Measurements from ENCODE around the gene PTPRG.

The PTPRG gene

GRCh38 chr3:62203561-62203960 lies 642.2 kb downstream of the PTPRG start:
- no peak for DNase-seq (ENCODE audit: extremely low read depth, low read depth)
- no peak overlapping the region for H3K4me3 ChIP-seq (replicated peaks; ENCODE audit: low read depth, low read length)
- no peak for TF ChIP-seq CTCF (IDR thresholded peaks at IDR 0.05; ENCODE audit: low read depth, low read length, missing control alignments)

- H3K4me3 ChIP-seq (replicated peaks; ENCODE audit: low read depth, low read length): no peak overlapping the region
- DNase-seq (ENCODE audit: extremely low read depth, low read depth): no peak
Observed at GRCh38 chr3:62207197-62207596, 645.8 kb downstream of the PTPRG start.

GRCh38 chr3:62208385-62208784 lies 647.0 kb downstream of the PTPRG start:
- no peak overlapping the region for H3K4me3 ChIP-seq (replicated peaks; ENCODE audit: low read depth, low read length)
- no peak for DNase-seq (ENCODE audit: extremely low read depth, low read depth)
- TF ChIP-seq CTCF (IDR thresholded peaks at IDR 0.05; ENCODE audit: low read depth, low read length, missing control alignments): no peak

More at GRCh38 chr3:62207197-62207596, 645.8 kb downstream of the PTPRG start:
- no peak for TF ChIP-seq CTCF (IDR thresholded peaks at IDR 0.05; ENCODE audit: low read depth, low read length, missing control alignments)

- no peak overlapping the region for H3K4me3 ChIP-seq (replicated peaks; ENCODE audit: low read depth, low read length)
- TF ChIP-seq CTCF (IDR thresholded peaks at IDR 0.05; ENCODE audit: low read depth, low read length, missing control alignments): no peak
- no peak for DNase-seq (ENCODE audit: extremely low read depth, low read depth)
Observed at GRCh38 chr3:62209101-62209500, 647.7 kb downstream of the PTPRG start.

GRCh38 chr3:62210011-62210410 lies 648.6 kb downstream of the PTPRG start:
- H3K4me3 ChIP-seq (replicated peaks; ENCODE audit: low read depth, low read length): no peak overlapping the region
- TF ChIP-seq CTCF (IDR thresholded peaks at IDR 0.05; ENCODE audit: low read depth, low read length, missing control alignments): no peak
- DNase-seq (ENCODE audit: extremely low read depth, low read depth): no peak

GRCh38 chr3:62211675-62212429 lies 650.5 kb downstream of the PTPRG start:
- DNase-seq (ENCODE audit: extremely low read depth, low read depth): no peak
- H3K4me3 ChIP-seq (replicated peaks; ENCODE audit: low read depth, low read length): no peak overlapping the region
- no peak for TF ChIP-seq CTCF (IDR thresholded peaks at IDR 0.05; ENCODE audit: low read depth, low read length, missing control alignments)

- H3K4me3 ChIP-seq (replicated peaks; ENCODE audit: low read depth, low read length): no peak overlapping the region
- TF ChIP-seq CTCF (IDR thresholded peaks at IDR 0.05; ENCODE audit: low read depth, low read length, missing control alignments): no peak
- no peak for DNase-seq (ENCODE audit: extremely low read depth, low read depth)
Observed at GRCh38 chr3:62214850-62215249, 653.5 kb downstream of the PTPRG start.
